GM21381 (cell line): ENCODE data around the gene HIVEP2.

Source experiments
- ATAC-seq: cut with Tn5 transposase; IDR thresholded peaks from one replicate; pipeline ENCODE4 v1.9.1; 2021; ENCODE audit warnings: mild to moderate bottlenecking, moderate library complexity; ENCODE audit not compliant: unreplicated experiment

HIVEP2 gene

DNA sequence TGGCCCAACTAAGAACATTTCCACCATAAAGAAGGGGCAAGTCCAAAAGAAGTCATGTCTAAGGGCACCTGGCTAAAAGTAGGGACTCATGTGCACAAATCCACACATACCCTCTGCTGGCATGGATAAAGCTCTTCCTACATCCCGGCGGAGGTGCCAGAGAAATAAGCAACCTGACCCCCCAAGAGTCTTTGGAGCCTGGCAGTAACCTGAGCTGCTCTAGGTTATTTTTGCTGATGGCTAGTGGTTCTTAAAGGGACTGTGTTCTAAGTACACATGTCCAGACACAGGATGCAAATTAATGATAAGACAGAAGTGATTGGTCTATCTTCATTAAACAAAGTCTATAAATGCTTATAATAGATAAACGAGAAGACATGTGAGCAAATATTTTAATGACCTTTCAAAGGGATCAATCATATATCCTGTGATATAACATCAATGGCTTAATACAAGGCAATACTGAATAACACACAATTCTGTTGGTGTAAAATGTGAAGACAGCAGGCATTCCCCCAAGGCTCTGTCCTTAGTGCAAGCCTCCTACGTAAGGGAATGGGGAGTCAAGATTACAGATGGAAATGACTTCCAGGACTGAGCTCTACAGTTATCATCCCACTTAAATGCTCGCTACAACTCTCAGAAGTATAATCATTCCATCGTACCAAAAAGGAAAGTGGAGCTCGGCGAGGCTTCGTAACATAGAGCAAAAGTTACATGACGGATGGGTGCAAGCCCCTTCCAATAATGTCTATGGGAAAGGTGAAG lies 52.5 kb downstream of the HIVEP2 start:
- ATAC-seq = no peak

DNA sequence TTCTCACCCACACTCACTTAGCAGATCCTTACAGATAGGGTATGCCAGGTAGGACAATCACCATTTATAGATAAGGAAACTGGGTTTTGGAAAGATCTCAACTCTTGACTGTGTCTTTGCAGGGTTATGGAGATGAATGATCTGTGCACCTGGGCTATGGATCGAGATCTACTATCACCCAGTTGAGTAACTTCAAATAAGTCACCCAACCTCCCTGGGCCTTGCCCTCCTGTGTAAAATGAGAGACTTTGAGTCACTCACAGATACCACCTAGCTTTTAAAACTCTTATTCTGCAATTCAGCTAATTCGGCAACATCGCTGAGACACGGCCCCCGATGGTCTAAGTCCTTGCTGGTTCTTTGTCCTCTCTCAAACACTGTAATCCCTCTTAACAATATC lies 53.5 kb downstream of the HIVEP2 start:
- ATAC-seq = no peak

DNA sequence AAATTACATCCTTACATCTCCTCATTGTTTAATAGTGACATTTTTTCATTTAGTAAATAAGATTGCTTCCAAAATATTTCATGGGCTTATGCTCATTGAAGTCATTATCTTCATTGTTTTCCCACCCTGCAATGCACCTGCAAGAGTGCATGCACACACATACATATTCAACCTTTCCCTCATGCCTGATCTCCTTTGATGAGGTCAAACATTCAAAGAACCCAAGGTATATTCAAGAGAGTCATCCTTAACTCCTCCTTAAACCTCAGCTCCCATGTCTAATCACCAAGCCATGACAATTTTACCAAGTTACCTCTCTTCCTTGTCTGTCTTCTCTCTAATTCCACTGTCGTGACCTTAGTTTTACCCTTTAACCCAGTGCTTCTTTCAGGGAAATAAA lies 56.5 kb downstream of the HIVEP2 start:
- ATAC-seq = no peak

DNA sequence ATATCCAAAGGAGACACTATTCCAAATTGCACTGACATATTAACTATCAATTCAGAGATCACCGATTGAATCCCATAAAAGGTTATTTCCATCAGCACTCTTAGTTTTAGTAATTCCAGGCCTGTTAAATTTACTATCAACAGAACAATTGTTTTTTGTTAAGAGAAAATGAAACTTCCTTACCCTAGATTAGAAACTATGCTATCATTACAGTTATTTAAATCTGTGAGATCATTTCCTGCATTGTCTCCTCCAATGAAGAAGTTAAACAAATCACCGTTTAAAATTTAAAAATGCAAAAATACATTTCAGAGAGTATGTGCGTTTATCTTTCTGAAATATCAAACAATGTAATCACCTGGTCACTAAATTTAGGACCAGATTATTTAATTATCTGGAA lies 57.5 kb downstream of the HIVEP2 start:
- no peak for ATAC-seq

DNA sequence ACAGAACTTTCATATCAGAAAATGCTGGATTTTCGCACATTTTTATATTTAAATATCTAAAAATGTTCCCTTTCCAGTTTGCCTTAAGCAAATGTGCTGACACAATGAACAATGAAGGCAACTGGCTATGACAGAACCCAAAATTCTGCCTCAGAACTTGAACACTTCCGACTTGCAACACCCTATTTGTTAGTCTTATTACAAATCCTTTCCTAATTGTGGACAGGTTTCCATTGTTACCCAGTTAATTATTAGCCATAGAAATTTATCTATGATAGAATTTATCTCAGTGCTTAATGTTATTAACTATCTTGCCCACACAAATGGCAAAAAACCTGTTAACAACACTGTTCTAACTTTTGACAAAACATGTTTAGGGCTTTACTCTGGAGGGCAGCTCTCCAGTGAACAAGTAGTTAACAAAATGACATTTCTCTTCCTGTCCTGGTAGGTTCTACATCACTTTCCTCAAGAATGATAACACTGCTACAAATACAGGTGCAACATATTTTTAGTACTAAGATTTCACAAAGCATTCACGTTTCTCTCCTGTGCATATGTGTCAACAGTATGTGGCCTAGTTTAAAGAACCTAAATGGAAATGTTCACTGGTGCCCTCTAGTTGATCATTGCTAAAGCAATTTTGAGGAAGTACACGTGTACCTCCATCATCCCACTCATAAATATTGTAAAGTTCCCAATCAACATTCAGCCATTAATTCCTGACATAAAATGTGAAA lies 58.4 kb downstream of the HIVEP2 start:
- peak; percentile 64 for ATAC-seq

DNA sequence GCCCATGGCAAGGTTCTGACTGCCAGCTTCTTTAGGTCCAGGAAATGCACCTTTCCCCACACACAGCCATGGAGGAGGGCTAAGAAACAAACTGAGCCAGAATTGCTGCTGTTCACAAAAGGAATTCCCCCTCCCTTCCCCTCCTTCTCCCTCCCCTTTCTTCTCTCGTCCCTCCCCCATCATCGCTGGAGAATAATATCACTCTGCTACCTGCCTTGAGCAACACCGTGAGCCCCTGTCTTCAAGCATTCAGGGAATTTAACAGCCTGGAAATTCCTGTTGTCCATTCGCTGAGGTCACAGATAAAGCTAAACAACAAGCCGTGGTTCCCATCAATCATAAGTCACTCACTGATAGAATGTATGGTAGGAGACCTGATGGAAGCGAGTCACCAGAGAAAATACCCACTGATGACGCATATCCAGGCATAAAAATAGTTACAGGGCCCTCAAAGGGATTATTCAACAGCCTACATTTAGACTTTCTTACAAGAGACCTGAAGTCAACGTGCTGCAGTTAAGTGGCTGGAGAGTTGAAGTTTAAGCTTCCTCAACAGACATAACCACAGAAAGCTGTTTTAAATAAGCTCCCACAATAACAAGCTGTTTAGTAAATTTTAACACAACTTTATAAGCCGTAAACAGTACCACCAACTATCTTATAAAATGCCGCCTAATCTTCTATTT lies 59.7 kb downstream of the HIVEP2 start:
- ATAC-seq = peak; percentile 73

DNA sequence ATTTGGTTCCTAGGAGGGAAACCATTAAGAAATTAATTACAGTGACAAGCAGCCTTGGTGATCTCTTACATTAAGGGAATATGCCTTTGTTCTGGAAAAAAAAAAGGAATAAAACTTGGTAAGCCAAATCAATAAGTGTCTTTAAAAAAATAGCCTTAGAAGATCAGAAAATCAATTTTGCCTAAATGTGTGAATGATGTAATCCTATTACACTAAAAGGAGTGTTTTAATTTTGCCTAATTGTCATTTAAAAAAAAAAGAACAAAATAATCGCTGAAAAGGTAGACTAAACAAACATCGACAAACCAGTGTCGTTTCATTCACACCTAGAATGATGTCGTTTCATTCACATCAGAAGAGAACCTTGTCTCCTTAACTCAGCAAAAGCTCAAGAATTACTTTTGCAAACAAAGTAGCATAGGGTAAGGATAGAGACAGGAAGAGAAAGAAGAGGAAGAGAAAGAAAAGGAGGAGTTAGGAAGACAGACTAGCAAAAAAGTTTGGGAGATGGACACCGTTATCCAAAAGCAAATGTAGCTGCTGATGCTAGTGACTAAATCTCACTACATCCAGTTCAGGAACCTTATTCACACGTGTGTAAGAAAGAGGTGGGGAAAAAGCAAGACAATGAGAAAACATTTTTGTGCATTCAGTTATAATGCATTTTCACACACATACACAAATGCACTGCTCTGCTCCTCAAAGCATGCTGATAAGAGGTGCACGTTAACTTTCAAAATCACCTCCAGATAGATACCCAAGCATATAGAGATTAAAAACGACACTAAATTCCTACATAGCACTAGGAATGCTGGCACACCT lies 60.6 kb downstream of the HIVEP2 start:
- ATAC-seq = no peak

DNA sequence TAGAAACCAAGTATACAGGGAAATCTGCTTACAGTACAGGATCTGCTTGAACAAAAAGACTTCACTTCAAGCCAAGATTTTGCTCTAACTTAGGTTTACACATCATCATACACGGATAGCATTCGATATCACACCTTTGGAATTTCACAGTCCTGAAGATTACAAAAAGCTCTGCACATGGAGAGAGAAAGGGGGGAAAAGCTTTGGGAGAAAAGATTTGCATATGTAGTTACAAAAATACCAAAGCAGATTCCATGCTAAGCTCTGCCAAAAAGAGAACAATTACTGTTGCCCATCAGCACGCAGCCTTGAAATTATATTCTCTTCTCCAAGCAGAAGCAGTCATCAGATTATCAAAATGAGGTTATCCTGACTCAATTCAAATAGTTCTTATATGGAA lies 62.0 kb downstream of the HIVEP2 start:
- ATAC-seq = no peak

DNA sequence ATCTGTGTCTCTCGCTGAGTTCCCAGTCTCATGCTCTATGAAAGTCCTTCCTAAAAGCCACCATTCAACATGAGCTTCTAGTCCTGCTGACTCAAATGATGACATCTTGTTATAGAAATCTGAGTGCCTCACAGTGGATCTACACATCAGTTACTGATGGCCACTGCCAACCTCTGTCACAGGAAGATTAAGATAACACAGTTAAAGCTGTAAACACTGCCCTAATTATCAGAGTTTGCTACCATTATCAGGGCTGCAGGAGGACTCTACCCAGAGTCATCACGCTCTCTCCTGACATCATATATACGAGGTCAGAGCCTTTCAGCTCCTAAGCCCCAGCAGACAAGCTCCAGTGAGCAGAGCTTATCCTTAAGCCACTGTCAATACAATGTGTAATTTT lies 63.2 kb downstream of the HIVEP2 start:
- no peak for ATAC-seq

DNA sequence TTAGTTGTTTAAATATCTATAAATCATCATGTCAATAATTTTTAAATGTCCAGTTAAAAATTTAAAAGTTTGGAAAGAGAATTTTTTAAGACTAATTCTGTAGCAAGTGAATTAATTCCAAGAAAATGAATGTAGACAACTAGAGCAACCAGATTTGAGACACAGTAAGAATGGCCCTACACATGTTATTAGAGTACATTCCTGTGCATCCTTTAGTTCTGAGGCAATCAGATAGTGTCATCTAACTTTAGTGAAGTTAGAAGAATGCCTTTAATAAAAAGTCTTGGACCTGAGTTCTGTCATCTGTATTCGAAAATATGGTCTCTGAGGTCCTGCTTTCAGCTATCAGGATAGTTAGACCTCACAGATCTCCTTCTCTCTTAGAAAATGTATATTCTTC lies 63.7 kb downstream of the HIVEP2 start:
- no peak for ATAC-seq

DNA sequence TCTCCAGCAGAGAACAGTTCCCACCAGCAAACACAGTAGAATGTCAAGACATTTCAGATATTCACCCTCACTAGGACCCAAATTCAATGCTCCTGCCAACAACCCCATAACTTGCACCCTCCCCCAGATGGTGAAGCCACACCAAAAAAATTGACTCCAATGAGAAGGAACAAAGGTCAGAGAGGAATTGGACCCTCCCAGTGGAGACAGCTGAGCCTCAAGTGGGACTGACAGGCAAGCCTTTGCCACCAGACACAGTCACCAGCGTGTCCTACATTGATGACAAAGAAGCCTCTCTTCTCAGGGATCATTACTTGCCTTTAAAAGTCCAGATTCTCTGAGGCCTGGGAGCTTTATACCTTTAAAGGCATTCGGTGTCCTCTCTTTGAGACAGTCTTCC lies 64.8 kb downstream of the HIVEP2 start:
- no peak for ATAC-seq

DNA sequence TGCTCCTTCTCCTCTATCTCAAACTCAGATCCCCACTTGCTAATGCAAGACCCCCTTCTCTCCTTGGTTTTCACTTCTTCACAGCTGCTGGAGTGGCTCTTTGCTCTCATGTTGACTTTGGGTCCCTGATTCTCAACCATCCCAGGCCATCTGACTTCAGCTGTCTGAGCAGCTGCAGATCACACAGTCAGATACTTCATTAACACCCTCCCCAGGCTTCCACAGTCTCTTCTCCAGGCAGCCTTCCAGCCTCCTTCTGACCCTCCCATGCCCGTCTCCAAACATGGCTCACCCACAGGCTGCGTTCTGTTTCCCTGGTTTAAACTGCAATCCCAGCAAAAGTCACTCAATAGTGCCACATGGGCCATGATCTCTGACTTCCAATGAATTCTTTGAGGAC lies 65.4 kb downstream of the HIVEP2 start:
- no peak for ATAC-seq

DNA sequence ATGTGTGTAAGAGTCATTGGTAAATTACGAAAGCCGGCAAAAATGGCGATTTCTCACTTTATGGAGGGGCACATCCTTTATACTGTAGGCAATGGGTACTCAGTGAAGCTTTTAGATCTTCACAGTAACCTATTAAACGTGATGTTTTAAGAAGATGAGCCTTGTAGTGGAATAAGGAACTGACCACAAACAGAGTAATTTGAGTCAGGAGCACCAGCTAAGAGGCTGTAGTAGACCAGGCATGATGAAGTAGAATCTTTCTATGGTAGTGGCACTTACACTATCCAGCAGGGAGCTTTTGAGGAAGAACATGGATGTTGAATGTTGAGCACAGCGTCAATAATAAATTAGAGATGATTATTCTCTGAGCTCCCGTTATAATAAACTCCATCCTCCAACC lies 65.9 kb downstream of the HIVEP2 start:
- no peak for ATAC-seq

DNA sequence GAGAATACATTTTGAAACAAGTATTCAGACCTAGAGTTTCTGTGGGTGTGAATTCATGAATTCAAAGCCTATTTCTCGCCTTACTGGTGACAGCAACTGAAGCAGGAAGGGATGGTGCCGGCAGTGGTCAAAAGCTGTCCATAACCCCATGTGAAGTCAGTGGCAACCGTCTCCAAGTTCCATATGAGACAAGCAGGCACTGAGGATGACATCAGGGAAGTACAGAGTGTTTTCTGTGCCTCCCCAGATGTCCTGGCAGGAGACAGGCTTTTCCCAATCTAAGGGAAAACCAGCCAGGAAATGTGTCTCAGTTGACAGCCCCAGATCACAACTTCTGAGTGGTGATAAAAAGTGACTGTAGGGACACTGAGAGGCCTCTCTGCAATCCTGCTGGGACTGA lies 66.6 kb downstream of the HIVEP2 start:
- ATAC-seq = peak; percentile 58

DNA sequence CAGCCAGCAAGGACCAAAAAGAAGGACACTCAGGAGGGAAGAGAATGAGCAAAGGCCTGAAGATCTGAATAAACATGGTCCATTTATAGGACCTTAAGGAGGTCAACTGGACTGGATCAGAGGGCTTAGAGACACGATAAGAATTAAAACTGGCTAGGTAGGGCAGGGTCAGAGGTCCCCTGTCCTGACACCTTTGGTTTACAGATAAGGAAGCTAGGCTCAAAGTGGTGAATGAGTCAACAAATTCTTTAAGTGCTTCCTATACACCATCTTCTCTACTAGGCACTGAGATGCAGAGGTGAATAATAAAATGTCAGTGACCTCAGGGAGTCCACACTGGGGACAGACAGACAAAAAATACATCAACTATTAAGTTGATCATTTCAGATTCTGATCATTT lies 70.3 kb downstream of the HIVEP2 start:
- no peak for ATAC-seq

DNA sequence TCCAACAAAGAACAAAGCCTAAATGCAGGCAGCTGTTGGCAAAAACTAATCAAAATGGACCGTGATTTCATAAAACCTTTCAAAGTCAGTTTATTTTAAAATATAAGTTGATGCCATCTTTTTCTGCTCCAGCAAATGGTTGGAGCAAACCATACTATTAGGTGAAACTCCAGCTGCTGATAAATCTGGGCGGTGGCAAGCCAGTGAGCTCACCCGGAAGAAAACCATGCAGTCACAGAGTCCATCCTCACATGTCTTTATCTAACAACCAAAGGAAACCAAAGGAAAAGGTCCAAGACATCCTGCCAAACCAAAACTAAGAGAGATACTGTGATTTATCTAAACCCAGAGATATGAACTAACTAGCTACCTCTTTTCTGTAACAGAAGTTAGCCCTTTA lies 72.6 kb downstream of the HIVEP2 start:
- no peak for ATAC-seq

DNA sequence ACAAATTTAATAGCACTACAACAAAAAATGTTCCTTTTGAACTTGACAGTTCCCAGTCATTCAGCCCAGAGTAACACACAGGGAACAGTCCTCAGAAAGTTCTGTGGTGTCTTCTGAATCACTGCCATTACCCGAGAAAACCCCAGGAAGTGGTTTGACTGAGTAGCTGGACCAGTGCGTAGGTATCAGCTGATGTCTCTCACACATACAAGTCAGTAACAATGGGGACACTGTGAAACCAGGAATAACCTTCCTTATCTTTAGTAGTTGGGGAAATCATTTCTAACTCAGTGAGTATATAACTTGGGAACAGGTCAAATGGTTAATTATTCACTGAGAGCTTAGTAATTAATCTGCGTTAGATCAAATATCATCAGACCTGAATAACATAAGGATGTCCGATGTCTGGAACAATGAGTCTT lies 73.1 kb downstream of the HIVEP2 start:
- ATAC-seq = peak; percentile 92

DNA sequence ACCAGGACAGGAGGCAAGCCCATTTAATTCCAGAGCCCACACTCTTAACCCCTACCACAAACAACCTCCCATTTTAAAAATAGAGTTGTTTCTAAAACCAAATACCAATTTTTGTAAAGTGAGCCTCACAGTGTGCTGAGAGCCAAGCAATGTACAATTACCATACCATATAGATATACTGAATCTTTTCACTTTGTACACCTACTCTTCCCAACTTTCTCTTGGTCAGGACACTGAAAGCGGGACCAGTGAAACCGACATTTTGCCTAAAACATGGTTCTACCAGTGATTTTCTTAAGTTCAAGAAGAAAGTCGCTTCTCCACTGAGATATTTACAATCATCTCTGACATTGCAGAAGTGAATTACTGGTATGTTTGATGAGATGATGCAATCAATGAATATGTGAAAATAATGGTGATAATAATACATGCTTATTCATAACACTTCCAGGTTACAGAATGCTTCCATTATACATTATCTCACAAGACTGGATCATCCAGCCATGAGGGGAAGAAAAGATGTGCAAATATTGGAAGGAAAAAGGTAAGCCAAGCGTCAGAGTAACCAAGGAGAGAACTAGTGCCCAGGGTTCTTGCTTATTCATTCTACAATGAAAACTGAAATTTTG lies 74.1 kb downstream of the HIVEP2 start:
- ATAC-seq = no peak

DNA sequence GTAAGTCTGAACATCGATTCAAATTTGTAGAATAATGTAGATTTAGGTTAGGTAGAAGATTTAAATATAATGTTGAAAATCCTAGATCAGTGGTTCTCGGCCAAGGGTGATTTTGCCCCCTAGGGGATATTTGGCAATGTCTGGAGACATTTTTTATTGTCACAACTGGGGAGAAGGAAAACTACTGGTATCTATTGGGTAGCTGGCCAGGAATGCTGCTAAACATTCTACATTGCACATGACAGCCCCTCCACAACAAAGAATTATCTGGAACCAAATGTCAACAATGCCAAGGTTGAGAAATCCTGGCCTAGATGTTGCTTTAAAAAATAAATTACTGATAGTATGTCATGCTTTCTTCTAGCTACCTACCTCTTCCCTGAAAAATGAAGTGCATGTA lies 76.1 kb downstream of the HIVEP2 start:
- ATAC-seq = no peak

DNA sequence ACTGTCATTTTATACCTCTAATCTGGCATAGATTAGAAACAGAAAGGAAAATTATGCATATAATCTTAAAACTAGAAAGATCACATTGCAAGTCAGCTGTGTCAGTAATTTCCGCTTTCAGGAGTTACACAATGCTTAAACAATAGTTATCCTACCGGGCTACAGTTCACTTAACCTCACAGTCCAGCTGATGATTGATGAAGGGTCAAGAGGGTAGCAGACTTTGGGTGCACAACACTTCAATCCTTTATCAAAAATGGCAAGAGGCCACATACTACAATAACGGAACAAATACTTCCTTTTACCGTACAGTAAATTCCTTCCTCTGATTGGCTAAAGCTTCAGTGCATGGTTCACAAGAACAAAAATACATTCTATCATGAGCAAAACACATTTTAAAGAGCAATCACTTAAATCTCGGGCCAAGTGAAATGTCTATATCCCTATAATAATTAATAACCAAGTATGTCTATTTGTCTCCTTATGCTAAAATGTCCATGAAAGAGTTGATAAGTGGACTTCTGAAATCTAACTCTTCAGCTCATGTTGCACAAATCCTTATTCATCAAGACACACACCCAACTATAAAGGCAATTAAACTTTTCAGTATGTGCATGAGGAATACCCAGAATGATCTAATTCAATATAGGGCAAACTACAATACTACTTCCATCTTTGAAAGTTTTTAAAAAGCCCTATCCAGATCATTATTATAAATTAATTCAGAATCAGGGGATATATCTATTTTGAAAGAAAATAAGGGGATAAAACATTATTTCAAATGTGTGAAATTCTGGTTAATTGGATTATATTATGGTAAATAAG lies 76.8 kb downstream of the HIVEP2 start:
- no peak for ATAC-seq
